HG02588 (cell line): Measurements from ENCODE around the gene PSME3IP1.

Experiments used
- ATAC-seq: cut with Tn5 transposase; IDR thresholded peaks from one replicate; pipeline ENCODE4 v1.9.1; 2021; ENCODE audit warnings: mild to moderate bottlenecking, moderate library complexity; ENCODE audit not compliant: unreplicated experiment

PSME3IP1 gene

DNA sequence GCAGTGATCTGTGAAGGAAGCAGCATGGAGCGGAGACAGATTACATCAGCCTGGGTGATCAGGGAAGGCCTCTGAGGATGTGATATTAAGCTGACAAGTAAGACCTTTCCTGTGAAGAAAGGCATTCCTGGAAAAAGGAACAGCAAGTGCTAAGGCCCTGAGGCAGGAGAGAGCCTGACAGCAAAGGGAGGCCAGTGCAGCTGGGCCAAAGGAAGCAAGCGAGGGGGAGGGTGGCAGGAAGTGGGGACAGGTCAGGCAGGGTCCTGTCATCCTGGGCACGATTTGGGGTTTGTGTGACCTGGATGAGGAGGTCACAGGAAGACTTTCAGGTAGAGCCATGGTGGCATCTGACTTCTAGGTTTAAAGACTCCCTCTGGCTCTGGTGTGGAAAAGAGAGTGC, 81.1 kb downstream of the PSME3IP1 start:
- ATAC-seq, result no peak

DNA sequence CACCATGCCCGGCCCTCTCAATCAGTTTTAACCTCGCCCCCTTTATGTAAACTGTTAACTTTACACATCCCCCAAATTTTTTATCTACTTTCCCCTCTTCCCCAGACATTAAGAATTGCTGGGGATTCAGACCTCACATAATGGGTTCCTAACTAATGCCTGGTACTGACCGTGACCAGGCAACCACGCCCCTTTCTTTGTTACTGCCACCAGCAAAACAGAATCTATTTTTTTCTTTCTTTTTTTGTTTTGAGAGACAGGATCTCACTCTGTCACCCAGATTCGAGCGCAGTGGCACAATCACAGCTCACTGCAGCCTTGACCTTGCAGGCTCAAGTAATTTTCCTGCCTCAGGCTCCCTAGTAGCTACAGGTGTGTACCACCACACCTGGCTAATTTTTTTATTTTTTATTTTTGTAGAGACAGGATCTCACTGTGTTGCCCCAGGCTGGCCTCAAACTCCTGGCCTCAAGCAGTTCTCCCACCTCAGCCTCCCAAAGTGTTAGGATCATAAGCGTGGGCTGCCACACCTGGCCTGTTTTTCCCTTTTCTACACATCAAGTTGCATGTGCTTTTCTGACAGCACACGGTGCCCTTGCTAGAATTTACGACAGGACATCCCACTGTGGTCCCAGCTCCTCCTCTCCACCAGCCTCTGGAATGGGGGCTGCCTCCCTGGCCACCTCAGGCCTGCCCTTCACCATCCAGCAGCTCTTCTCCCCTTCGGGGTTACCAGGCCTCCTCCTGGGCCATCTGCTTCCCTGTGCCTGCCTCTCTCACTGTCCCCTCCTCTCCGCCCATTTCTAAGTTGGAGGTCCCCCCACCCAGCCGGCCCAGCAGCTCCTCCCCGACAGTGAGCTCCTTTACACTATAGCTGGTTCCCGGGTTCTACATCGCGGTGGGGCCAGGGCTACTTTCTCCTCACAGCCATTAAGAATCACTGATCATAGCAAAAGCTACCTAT, 82.7 kb downstream of the PSME3IP1 start:
- no peak for ATAC-seq
